Tibial artery (tissue), 4 donors: Measurements from ENCODE around the gene KAZN.

Experiments
- DNase-seq, 2 donors: peaks; one replicate each; pipeline ENCODE4 v3.0.0-alpha.2; 2019
- H3K27ac ChIP-seq, 2 donors: fragments of 200-600 bp; sonication (generic) in 1 of 2; 1 replicate in 1 of 2; 2 replicates in 1 of 2; pipeline ENCODE4 v1.5.1; 2018 to 2019; ENCODE audit warnings: mild to moderate bottlenecking in 1 of 2
- H3K27me3 ChIP-seq, 2 donors: fragments of 200-600 bp; sonication (generic) in 1 of 2; one replicate each; pipeline versions ENCODE4 v1.5.1 to v1.6.0; 2016 to 2019
- H3K36me3 ChIP-seq, 3 donors: fragments of 200-600 bp; sonication (generic) in 2 of 3; one replicate each; pipeline ENCODE4 v1.5.1; 2016 to 2019; ENCODE audit warnings: mild to moderate bottlenecking in 2 of 3
- H3K4me1 ChIP-seq, 4 donors: fragments of 200-600 bp; sonication (generic) in 2 of 4; 1 replicate in 3 of 4; 2 replicates in 1 of 4; pipeline ENCODE4 v1.5.1; 2016 to 2019
- H3K4me3 ChIP-seq, 2 donors: fragments of 200-600 bp; sonication (generic) in 1 of 2; 1 replicate in 1 of 2; 2 replicates in 1 of 2; pipeline ENCODE4 v1.5.1; 2018 to 2019; ENCODE audit warnings: mild to moderate bottlenecking in 2 of 2
- H3K9me3 ChIP-seq, 3 donors: fragments of 200-600 bp; sonication (generic) in 1 of 3; one replicate each; pipeline ENCODE4 v1.5.1; 2016 to 2019
- intact Hi-C: fragments of 100-400 bp; cut with DNase I; formaldehyde crosslinking; loops from one replicate; pipeline ENCODE4 v1.15.0; 2023; ENCODE audit warnings: low total_unique reads
- TF ChIP-seq, protein P1 (sequence below), 2 experiments: fragments of 200-600 bp in 1 of 2; fragments of 450-650 bp in 1 of 2; IDR thresholded peaks; one replicate each; pipeline ENCODE4 v1.5.1; 2017 to 2019; ENCODE audit warnings: antibody characterized with exemption in 2 of 2, mild to moderate bottlenecking in 1 of 2, moderate library complexity in 1 of 2

The KAZN gene

DNA sequence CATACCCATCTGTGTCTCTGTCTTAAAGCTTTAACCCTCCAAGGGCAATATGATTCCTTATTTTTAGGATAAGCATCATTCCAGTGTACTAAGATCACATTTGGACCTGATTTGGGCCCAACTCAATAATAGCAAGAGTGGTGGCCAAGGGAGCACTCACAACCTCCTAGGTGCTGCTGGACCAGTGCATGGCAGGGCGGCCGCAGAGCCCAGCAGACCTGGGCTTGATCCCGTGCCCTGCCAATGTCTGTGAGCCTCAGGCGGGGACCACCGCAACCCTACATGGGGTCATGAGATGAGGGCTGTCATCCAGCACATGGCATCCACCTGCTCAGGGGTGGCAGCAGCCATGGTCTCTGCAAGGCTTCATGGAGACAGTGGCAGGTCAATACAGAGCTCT is 353.3 kb downstream of the KAZN start:
- TF ChIP-seq, protein P1, sequence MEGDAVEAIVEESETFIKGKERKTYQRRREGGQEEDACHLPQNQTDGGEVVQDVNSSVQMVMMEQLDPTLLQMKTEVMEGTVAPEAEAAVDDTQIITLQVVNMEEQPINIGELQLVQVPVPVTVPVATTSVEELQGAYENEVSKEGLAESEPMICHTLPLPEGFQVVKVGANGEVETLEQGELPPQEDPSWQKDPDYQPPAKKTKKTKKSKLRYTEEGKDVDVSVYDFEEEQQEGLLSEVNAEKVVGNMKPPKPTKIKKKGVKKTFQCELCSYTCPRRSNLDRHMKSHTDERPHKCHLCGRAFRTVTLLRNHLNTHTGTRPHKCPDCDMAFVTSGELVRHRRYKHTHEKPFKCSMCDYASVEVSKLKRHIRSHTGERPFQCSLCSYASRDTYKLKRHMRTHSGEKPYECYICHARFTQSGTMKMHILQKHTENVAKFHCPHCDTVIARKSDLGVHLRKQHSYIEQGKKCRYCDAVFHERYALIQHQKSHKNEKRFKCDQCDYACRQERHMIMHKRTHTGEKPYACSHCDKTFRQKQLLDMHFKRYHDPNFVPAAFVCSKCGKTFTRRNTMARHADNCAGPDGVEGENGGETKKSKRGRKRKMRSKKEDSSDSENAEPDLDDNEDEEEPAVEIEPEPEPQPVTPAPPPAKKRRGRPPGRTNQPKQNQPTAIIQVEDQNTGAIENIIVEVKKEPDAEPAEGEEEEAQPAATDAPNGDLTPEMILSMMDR (IDR thresholded peaks at IDR 0.05), result no peak

DNA sequence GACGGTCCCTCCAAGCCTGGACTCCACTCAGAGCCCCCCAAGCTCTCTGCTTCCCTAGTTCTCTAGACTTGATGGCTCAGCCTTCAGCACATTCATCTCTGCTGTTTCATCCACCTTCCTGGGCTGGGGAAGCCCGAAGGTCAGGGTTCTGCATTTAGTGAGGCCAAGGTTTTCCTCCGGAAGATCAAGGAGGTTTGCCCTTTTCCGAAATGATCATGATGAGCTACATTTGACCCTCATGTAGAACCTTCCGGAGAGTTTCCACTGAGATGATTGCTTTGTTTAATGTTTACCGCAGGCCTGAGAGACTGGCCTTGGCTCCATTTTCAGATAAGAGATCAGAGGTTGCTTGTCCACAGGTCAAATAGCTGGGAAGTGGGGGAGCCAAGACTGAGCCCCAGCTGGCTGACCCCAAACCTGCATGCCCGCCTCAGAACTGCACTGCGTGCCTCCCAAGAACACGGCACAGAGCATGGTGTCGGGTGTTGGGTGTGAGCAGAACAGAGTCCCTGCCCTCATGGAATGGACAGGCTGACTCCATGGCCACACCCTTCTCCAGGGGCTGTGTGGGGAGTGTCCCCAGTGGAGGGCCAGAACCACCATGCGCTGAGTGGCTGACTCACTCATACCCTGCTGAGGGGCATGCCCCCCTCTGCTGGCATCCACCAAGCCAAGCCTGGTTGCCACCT is 354.3 kb downstream of the KAZN start:
- intact Hi-C loops, result no loop called here
- Histone ChIP-seq H3K27me3 (no peaks in the 10 kb centered on the region), H3K36me3 (no peaks in the 10 kb centered on the region), H3K4me1 (peaks cover 0 to 52% (median 32%) of the 10 kb centered on the region in 4 donors), H3K9me3 (peaks cover 0 to 3% (median 0%) of the 10 kb centered on the region in 3 donors), H3K27ac (peak overlapping the region in 1 of 2 donors; percentile 25), H3K4me3 (no peak overlapping the region)
- TF ChIP-seq, protein P1 (IDR thresholded peaks at IDR 0.05), result no peak
- no peak for DNase-seq

More for the DNA sequence above, 353.3 kb downstream of the KAZN start:
- Histone ChIP-seq H3K4me1 (peaks cover 0 to 57% (median 38%) of the 10 kb centered on the region in 4 donors), H3K4me3 (no peak overlapping the region), H3K36me3 (no peaks in the 10 kb centered on the region), H3K27ac (no peak overlapping the region), H3K27me3 (no peaks in the 10 kb centered on the region), H3K9me3 (peaks cover 0 to 3% (median 0%) of the 10 kb centered on the region in 3 donors)
- intact Hi-C loops, result no loop called here
- no peak for DNase-seq

DNA sequence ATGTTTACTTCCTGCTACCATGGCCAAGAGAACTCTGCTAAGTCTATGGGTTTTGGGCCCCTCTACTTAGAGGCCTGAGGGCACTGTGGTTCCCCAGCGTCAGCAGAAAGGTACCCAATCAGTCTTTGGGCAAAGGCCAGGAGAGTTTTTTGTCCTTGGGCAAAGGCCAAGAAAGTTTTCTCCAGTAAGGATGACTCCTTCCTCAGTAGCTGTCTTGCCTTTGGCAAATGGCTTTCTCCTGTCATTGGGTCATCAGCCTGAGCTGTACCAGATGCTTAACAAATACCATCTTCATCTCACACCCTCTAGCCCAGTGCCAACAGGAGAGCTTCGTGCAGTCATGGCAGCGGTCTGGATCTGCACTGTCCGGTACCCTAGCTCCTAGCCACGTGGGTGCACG is 355.7 kb downstream of the KAZN start:
- peaks cover 0 to 3% (median 0%) of the 10 kb centered on the region in 3 donors for H3K9me3 ChIP-seq
- no peak overlapping the region for H3K4me3 ChIP-seq
- no peaks in the 10 kb centered on the region for H3K27me3 ChIP-seq
- peaks cover 0 to 52% (median 28%) of the 10 kb centered on the region in 4 donors for H3K4me1 ChIP-seq
- no peak for DNase-seq
- H3K36me3 ChIP-seq, result no peaks in the 10 kb centered on the region
- TF ChIP-seq, protein P1 (IDR thresholded peaks at IDR 0.05), result no peak
- intact Hi-C loops, result no loop called here
- no peak overlapping the region for H3K27ac ChIP-seq

DNA sequence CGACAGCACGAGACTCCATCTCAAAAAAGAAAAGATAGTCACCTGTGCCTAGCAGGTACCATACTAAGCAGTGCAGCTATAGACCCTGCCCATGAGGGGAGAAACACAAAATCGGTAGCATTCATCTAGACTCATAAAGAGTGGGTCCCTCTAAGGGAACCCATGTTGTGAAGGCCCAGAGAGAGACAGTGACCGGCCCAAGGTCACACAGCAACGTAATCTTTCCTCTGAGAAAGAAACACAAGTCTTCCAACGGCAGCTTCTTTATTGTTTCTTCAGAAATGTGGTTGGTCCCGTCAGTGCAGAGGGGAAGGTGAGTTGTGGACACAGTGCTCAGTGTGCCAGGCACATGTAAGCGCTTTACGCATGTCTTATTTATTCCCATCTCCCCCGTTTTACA is 356.4 kb downstream of the KAZN start:
- Histone ChIP-seq H3K9me3 (peaks cover 0 to 3% (median 0%) of the 10 kb centered on the region in 3 donors), H3K4me3 (no peak overlapping the region), H3K36me3 (no peaks in the 10 kb centered on the region), H3K27me3 (no peaks in the 10 kb centered on the region), H3K4me1 (peaks cover 0 to 45% (median 22%) of the 10 kb centered on the region in 4 donors), H3K27ac (no peak overlapping the region)
- no peak for DNase-seq
- TF ChIP-seq, protein P1 (IDR thresholded peaks at IDR 0.05), result no peak
- intact Hi-C loops, result no loop called here

DNA sequence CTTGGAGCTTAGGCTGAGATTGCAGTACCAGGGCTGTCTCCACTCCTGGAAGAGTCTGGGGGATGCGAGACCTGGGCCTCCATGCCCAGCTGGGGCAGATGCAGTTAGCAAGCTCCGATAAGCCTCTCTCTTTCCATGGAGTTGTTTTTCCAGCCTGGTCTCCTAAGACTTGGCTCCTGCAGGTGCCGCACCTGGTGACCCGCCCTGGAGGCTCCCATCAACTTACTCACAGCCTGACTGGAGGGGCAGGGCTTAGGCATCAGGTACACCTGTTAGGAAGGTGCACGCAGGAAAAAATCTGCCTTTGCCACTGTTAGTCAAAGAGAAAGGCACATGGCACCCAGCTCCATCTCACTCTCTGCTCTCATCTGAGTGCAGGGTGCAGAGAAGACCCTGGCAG is 356.9 kb downstream of the KAZN start:
- no peak overlapping the region for H3K4me3 ChIP-seq
- peaks cover 0 to 41% (median 18%) of the 10 kb centered on the region in 4 donors for H3K4me1 ChIP-seq

More for the DNA sequence above, 356.9 kb downstream of the KAZN start:
- Histone ChIP-seq H3K27ac (no peak overlapping the region), H3K36me3 (peaks cover 0 to 1% (median 0%) of the 10 kb centered on the region in 3 donors), H3K9me3 (peaks cover 0 to 3% (median 0%) of the 10 kb centered on the region in 3 donors), H3K27me3 (no peaks in the 10 kb centered on the region)
- TF ChIP-seq, protein P1 (IDR thresholded peaks at IDR 0.05), result no peak
- DNase-seq, result no peak
- intact Hi-C loops, result no loop called here
